Stimulated activated CD4-positive, alpha-beta T cell treated with anti-CD3 and anti-CD28 coated beads, Interleukin-2, amount 100 ng/mL, for 4 hours (primary cell): ENCODE results near the gene ANKRD65.
A peak's percentile ranks its signal among the peaks of the same experiment; 100 is the strongest.

Experiments used
- DNase-seq: peaks from one replicate; pipeline ENCODE4 v3.0.0-alpha.2; 2020; ENCODE audit warnings: low read depth

The ANKRD65 gene

GRCh38 chr1:1441002-1441888, 20.2 kb upstream of the ANKRD65 start:
- DNase-seq: peak; percentile 26

DNA sequence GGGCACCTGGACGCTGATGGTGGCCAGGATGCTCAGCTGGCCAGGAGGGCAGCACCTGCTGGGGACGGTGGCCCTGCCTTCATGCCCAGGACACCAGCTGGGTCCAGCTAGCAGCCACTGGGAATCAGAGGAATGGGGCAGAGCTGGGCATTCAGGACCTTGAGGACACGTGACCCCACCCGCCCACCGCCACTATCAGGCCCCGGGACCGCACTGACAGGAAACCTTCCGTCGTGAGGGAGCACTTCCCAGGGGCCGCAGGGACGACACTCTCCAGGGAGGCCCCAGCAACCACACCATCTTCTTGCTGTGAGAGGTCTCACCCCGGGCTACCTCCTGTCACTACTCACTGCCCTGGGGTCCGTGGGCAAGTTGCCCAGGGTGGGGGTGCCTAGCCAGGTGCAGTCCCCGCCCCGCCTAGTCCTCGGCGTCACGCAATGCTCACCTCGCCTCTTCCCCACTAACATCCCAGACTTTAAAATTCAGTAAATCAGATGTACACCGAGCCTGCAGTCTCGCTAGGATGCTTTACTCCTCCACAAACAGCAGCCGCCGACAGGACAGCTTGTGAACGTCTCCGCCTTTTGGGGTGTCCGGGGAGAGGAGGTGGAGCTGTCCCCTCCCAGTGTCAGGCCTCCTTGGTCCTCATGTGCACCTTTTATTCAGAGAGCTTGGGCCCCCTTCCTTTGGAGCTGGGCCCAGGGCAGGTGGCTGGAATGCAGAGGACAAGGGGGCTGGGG, 19.4 kb upstream of the ANKRD65 start:
- no peak for DNase-seq

DNA sequence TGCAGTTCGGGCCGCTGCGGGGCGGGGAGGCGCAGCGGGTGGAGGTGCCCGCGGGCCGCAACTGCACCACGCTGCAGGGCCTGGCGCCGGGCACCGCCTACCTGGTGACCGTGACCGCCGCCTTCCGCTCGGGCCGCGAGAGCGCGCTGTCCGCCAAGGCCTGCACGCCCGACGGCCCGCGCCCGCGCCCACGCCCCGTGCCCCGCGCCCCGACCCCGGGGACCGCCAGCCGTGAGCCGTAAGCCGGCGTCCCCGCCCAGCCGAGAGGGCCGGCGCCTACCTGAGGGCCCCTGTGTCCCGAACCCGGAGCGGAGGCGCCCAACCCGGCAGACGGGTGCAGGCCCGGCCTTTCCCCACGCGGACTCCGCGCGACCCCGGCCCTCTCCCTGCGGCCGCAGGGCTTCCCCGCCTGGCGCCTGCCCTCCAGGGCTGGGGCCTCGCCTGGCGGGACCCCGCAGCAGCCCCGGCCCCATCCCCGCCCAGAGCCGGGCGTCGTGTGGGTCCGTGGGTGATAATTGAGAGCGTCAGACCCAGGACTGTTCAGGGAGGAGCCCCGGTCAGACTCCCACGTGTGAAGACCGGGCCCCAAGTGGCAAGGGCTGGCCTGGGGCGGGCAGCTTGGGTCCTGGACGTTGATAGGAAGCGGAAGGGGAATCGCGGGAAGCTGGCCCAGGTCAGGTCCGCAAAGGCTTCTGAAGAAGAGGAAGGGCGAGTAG, 18.6 kb upstream of the ANKRD65 start:
- DNase-seq: no peak

DNA sequence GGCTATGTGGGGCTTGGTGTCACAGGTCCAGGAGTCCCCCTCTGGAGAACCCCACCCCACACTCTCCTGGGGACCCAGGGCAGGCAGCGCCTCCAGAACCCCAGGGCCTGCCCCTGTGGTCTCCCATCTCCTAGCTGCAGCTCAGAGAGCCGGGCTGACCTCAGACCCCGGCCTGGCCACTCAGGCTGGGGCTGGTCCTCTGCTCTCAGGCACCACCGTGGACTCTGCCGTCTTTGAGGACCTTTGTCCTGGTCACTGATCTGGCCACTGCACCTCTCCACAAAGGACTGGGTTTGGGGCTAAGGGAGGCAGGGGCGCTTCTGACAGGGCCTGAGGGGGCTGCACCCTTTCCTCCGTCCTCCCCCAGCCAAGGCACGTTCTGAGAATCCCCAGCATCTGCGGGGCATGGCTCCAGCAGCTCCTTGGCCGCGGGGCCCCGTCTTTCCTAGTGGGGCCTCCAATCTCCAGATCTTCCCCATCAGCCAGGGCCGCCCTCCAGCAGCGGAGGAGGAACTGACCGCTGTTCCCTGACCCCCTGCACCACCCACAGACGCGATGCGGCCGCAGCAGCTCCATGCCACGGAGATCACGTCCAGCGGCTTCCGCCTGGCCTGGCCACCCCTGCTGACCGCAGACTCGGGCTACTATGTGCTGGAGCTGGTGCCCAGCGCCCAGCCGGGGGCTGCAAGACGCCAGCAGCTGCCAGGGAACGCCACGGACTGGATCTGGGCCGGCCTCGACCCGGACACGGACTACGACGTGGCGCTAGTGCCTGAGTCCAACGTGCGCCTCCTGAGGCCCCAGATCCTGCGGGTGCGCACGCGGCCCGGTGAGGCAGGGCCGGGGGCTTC, 17.7 kb upstream of the ANKRD65 start:
- DNase-seq: no peak

- DNase-seq: no peak
Measured at GRCh38 chr1:1437904-1438376, 16.9 kb upstream of the ANKRD65 start.

DNA sequence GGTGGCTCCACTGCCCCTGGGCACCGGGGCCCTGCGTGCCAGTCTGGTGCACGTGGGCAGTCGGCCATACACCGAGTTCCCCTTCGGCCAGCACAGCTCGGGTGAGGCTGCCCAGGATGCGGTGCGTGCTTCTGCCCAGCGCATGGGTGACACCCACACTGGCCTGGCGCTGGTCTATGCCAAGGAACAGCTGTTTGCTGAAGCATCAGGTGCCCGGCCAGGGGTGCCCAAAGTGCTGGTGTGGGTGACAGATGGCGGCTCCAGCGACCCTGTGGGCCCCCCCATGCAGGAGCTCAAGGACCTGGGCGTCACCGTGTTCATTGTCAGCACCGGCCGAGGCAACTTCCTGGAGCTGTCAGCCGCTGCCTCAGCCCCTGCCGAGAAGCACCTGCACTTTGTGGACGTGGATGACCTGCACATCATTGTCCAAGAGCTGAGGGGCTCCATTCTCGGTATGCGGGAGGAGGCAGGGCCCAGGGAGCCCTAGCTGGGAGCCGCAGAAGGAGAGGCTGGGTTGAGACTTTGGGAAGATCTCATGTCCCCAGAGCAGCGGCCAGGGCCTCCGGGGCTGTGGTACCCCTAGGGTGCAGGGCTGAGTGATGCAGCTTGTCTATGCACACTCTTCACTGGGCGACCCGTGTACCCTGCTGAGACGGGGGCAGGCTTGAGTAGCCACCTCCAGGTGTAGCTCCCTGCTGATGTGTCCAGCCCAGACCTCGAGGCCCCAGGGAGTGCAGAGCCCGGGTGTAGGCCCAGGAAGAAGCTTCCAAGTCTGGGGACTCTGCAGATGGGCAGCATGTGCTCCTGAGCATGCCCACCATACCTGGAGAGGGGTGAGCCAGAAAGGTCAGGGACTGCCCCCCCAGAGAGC, 16.2 kb upstream of the ANKRD65 start:
- DNase-seq: no peak

- no peak for DNase-seq
Measured at GRCh38 chr1:1436630-1437032, 15.6 kb upstream of the ANKRD65 start.

DNA sequence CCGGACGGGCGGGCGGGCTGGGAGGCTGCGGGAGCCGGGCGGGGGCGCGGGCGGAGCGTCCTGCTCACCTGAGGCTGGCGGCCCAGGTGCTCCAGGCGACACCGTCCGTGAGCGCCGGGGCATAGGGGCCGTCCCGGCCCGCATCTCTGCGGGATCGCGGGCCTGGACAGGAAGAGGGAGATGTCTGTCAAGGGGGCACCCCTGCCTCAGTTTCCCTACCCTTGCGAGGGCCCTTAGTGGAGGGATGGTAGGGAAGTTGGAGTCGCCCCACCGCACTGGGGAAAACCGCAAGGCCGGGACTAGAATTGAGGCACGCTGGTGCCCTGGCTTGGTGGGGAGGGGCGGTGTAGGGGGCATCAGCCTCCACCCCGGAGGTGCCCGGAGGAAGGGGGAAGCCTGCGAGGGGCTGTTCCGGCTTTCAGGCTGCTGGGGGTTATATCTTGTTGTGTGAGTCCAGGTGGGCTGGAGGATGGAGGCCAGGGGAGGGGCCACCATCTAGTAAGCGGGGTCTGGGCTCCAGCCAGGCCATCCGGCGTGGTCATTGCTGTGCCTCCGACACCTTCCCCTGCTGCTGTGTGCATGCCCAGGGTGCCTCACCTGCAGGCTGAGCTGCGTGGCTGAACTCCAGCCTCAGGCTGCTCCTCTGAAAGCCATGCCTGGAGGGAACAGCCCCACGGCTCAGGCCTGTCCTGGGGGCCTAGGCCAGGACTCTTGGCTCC, 15.0 kb upstream of the ANKRD65 start:
- no peak for DNase-seq

- DNase-seq: peak; percentile 53
Measured at GRCh38 chr1:1435106-1435903, 14.2 kb upstream of the ANKRD65 start, which contains the start of gene VWA1. Gene VWA1 (plus strand): TSS chr1:1435690. CDS start chr1:1435749, 59 bp downstream.

DNA sequence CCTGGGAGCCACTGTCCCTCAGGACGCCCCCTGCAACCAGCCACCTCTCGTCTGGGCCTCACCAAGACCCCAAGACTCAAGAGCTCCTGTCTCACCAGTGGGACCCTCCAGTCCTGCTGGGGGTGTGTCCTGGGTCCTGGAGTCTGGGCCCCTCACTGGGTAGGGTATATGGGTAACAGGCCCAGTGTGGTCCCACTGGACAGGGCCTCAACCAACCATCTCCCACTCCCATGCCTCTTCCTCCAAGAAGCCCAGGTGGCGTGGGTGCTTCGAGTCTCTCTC, 13.7 kb upstream of the ANKRD65 start:
- DNase-seq: no peak

- no peak for DNase-seq
Measured at GRCh38 chr1:1434131-1434823, 13.2 kb upstream of the ANKRD65 start.

GRCh38 chr1:1433804-1434130, 12.7 kb upstream of the ANKRD65 start:
- DNase-seq: peak; percentile 49

DNA sequence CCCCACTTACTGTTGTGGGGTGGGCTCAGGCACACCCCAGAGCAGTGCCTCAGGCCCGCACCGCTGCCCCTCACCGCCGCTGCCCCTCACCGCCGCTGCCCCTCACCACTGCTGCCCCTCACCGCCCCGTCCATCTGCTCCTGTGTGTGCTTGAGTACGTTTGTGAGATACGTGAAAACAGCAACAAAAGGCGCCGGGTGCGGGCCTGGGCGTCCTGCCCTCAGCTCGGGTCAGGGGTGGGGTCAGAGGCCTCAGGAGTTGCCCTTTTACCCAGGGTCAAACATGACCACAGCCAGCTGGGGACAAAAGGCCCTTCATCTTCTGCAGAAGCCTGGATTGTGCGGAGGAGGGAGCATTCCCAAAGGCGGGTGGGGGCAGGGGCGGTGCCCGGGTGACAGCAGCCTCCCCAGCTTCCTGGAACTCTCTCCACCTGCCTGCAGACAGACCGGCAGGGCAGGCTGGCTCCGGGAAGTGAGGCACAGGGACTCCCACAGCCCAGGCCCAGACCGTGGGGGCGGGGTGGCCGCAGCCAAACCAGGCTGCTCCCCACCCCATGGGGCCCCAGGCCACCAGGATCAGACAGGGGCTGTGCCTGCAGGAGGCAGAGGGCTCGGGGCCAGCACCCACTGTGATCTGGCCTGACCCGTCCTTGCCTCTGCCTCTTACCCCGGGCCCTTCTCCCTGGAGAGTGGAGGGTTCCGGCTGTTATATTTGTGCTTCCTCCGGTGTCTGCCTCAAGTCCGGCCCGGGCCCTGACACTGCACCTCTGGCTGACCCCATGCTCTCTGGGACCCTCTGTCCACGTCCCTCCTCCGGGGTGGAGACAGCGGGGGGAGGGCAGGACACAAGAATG, 12.1 kb upstream of the ANKRD65 start:
- no peak for DNase-seq

- no peak for DNase-seq
Measured at GRCh38 chr1:1432274-1432950, 11.3 kb upstream of the ANKRD65 start.

- DNase-seq: no peak
Measured at GRCh38 chr1:1431845-1432273, 10.8 kb upstream of the ANKRD65 start.

- no peak for DNase-seq
Measured at GRCh38 chr1:1430992-1431844, 10.1 kb upstream of the ANKRD65 start.
